22Rv1 (cell line): Measurements from ENCODE around the gene TMEM35A.

ENCODE experiments used
- H3K27ac ChIP-seq: fragments of 450-650 bp; 2 replicates; pipeline ENCODE4 v1.5.1; 2017
- ZFX ChIP-seq: fragments of 450-650 bp; IDR thresholded peaks from 2 replicates; pipeline ENCODE4 v1.6.1; 2017; ENCODE audit warnings: antibody characterized with exemption, borderline replicate concordance
- TF ChIP-seq, protein P1 (sequence below): fragments of 450-650 bp; IDR thresholded peaks from 2 replicates; pipeline ENCODE4 v1.5.1; 2017; ENCODE audit warnings: mild to moderate bottlenecking

TMEM35A gene

GRCh38 chrX:101057093-101057714, 21.5 kb upstream of the TMEM35A start:
- H3K27ac ChIP-seq, result no peak overlapping the region
- TF ChIP-seq ZFX, result no peak
- TF ChIP-seq, protein P1, sequence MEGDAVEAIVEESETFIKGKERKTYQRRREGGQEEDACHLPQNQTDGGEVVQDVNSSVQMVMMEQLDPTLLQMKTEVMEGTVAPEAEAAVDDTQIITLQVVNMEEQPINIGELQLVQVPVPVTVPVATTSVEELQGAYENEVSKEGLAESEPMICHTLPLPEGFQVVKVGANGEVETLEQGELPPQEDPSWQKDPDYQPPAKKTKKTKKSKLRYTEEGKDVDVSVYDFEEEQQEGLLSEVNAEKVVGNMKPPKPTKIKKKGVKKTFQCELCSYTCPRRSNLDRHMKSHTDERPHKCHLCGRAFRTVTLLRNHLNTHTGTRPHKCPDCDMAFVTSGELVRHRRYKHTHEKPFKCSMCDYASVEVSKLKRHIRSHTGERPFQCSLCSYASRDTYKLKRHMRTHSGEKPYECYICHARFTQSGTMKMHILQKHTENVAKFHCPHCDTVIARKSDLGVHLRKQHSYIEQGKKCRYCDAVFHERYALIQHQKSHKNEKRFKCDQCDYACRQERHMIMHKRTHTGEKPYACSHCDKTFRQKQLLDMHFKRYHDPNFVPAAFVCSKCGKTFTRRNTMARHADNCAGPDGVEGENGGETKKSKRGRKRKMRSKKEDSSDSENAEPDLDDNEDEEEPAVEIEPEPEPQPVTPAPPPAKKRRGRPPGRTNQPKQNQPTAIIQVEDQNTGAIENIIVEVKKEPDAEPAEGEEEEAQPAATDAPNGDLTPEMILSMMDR, result no peak

DNA sequence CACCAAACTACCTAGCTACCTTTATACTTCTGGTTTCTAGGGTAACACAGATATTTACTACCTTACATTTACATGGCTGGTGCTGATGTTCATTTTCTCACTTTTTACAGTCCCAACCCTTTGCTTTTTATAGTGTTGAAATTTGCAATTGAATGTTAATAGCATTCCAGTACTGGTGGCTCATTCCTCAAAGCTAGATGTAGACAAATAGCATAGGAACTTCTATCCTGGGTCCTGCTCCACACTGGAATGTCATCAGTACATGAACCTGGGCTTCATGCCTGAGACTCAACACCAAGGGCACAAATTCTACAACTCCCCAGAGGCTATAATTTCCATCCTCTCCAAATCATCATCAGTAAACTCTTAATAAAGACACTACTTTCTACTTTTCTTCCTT, 16.5 kb upstream of the TMEM35A start:
- TF ChIP-seq ZFX, result no peak
- TF ChIP-seq, protein P1, result no peak
- H3K27ac ChIP-seq, result no peak overlapping the region

- H3K27ac ChIP-seq, result no peak overlapping the region
- TF ChIP-seq ZFX, result no peak
- TF ChIP-seq, protein P1, result no peak
Measured at GRCh38 chrX:101071582-101071981, 7.1 kb upstream of the TMEM35A start.

DNA sequence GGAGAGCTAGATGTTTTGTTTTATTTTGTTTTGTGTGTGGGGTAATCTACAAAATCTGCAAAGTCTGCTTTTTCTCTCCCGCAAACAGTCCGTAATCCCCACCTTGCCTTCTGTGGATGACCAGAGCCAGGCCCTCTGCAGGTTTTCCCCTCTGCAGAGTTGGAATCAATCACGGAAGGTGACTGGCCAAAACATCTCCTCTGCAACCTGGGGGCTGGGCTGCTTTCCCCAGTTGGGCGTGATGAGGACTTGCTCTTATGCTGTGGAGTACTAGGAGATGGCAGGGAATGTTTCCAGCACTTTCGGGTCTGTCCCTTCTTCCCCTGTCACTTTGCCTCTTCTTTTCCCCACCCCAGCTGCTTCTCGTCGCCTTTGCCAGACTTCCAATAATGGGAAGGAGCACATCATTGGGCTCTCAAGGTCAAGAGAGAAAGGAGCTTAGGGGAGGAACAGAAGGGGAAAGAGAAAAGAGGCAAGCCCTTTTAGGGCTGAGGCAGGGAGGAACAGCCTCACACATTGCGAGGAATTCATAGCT, 1.1 kb downstream of the TMEM35A start:
- no peak for TF ChIP-seq ZFX
- TF ChIP-seq, protein P1, result no peak
- H3K27ac ChIP-seq, result no peak overlapping the region

GRCh38 chrX:101080326-101081124, 1.8 kb downstream of the TMEM35A start:
- H3K27ac ChIP-seq, result no peak overlapping the region
- TF ChIP-seq ZFX, result no peak
- TF ChIP-seq, protein P1, result no peak

GRCh38 chrX:101081231-101081630, 2.6 kb downstream of the TMEM35A start:
- H3K27ac ChIP-seq, result no peak overlapping the region
- TF ChIP-seq ZFX, result no peak
- TF ChIP-seq, protein P1, result no peak

GRCh38 chrX:101091817-101092216, 13.1 kb downstream of the TMEM35A start:
- no peak overlapping the region for H3K27ac ChIP-seq
- TF ChIP-seq, protein P1, result no peak
- no peak for TF ChIP-seq ZFX
